GM23338 (cell line): ENCODE data around the gene LEFTY1. TPM values are rescaled to one million over a fixed set of nuclear protein-coding genes. Genes with fewer than 3 reads are reported as not detected.

Source experiments
- ATAC-seq: fragments of 200-7000 bp; cut with Tn5 transposase; 3 replicates; pipeline ENCODE4 v1.9.1; 2020
- DNase-seq: peaks from one replicate; pipeline ENCODE4 v3.0.0-alpha.2; 2015; ENCODE audit warnings: low spot score
- H2AFZ ChIP-seq: fragments of 200-600 bp; sonication (generic); 2 replicates; pipeline ENCODE4 v1.8.0; 2016; ENCODE audit warnings: antibody characterized with exemption, mild to moderate bottlenecking, moderate library complexity
- H3F3A ChIP-seq: fragments of 200-600 bp; sonication (generic); replicated peaks from 2 replicates; pipeline ENCODE4 v1.8.0; 2017; ENCODE audit warnings: antibody characterized with exemption, mixed run types, low read depth
- H3K27ac ChIP-seq: fragments of 200-600 bp; sonication (generic); 2 replicates; pipeline ENCODE4 v1.6.1; 2016; ENCODE audit warnings: low read depth
- H3K27me3 ChIP-seq: fragments of 200-600 bp; sonication (generic); 2 replicates; pipeline ENCODE4 v1.8.0; 2016; ENCODE audit warnings: mild to moderate bottlenecking, mixed run types, moderate library complexity; ENCODE audit not compliant: insufficient read depth
- H3K36me3 ChIP-seq: fragments of 200-600 bp; sonication (generic); 2 replicates; pipeline ENCODE4 v1.8.0; 2016; ENCODE audit warnings: mild to moderate bottlenecking; ENCODE audit not compliant: insufficient read depth
- H3K4me1 ChIP-seq: fragments of 200-600 bp; sonication (generic); 2 replicates; pipeline ENCODE4 v1.8.0; 2016; ENCODE audit warnings: mild to moderate bottlenecking, moderate library complexity; ENCODE audit not compliant: insufficient read depth
- H3K4me2 ChIP-seq: fragments of 200-600 bp; sonication (generic); 2 replicates; pipeline ENCODE4 v1.7.1; 2017; ENCODE audit warnings: mixed run types
- H3K4me3 ChIP-seq: fragments of 200-600 bp; sonication (generic); 2 replicates; pipeline ENCODE4 v1.6.1; 2016; ENCODE audit warnings: mixed run types
- H3K79me2 ChIP-seq: fragments of 200-600 bp; sonication (generic); replicated peaks from 2 replicates; pipeline ENCODE4 v1.8.0; 2017; ENCODE audit warnings: mild to moderate bottlenecking; ENCODE audit not compliant: insufficient read depth
- H3K9me2 ChIP-seq: fragments of 200-600 bp; sonication (generic); 2 replicates; pipeline ENCODE4 v1.8.0; 2017; ENCODE audit not compliant: insufficient read depth
- H4K20me1 ChIP-seq: fragments of 200-600 bp; sonication (generic); replicated peaks from 2 replicates; pipeline ENCODE4 v1.8.0; 2017; ENCODE audit warnings: mild to moderate bottlenecking; ENCODE audit not compliant: insufficient read depth
- H3K27ac Mint-ChIP-seq: 2 replicates; pipeline ENCODE4 v1.8.0; 2020; ENCODE audit warnings: inconsistent platforms, mild to moderate bottlenecking, moderate library complexity, mixed read lengths
- H3K27me3 Mint-ChIP-seq: 3 replicates; pipeline ENCODE4 v1.8.0; 2022; ENCODE audit warnings: low read depth, mild to moderate bottlenecking, moderate library complexity, mixed read lengths, inconsistent platforms; ENCODE audit not compliant: insufficient read depth, poor library complexity
- H3K36me3 Mint-ChIP-seq: 3 replicates; pipeline ENCODE4 v1.8.0; 2021; ENCODE audit warnings: low read depth, mild to moderate bottlenecking, inconsistent platforms, moderate library complexity, mixed read lengths
- H3K4me1 Mint-ChIP-seq: 3 replicates; pipeline ENCODE4 v1.8.0; 2020; ENCODE audit warnings: mild to moderate bottlenecking, inconsistent platforms, mixed read lengths
- H3K4me3 Mint-ChIP-seq: 3 replicates; pipeline ENCODE4 v1.8.0; 2021; ENCODE audit warnings: moderate library complexity, mild to moderate bottlenecking, inconsistent platforms, mixed read lengths
- H3K9me3 Mint-ChIP-seq: 3 replicates; pipeline ENCODE4 v1.8.0; 2020; ENCODE audit warnings: moderate library complexity, mild to moderate bottlenecking, inconsistent platforms, mixed read lengths
- CREB1 ChIP-seq: fragments of 250-450 bp; sonication (Bioruptor Pico); IDR thresholded peaks from 2 replicates; pipeline ENCODE4 v1.5.0; 2020; ENCODE audit warnings: low read depth, mild to moderate bottlenecking, moderate library complexity
- CTCF ChIP-seq, 2 experiments: fragments of 200-600 bp in 1 of 2; sonication (generic) in 1 of 2; conservative IDR thresholded peaks; 2 replicates each; pipeline versions ENCODE4 v1.5.1 to v1.6.1; 2016 to 2017; ENCODE audit warnings: antibody characterized with exemption in 2 of 2, low read depth in 2 of 2, mild to moderate bottlenecking in 2 of 2, moderate library complexity in 1 of 2
- NANOG ChIP-seq: IDR thresholded peaks from 2 replicates; pipeline ENCODE4 v1.6.1; 2016; ENCODE audit warnings: antibody characterized with exemption, borderline replicate concordance
- POLR2AphosphoS5 ChIP-seq: IDR thresholded peaks from 2 replicates; pipeline ENCODE4 v1.6.1; 2016; ENCODE audit warnings: antibody characterized with exemption, low read depth
- STAT1 ChIP-seq: IDR thresholded peaks from one replicate; pipeline ENCODE4 v1.6.1; 2016; ENCODE audit warnings: antibody characterized with exemption; ENCODE audit not compliant: unreplicated experiment
- ZNF114 ChIP-seq: fragments of 250-450 bp; sonication (Bioruptor Pico); IDR thresholded peaks from 2 replicates; pipeline ENCODE4 v1.5.0; 2020; ENCODE audit warnings: mild to moderate bottlenecking, moderate library complexity
- polyA plus RNA-seq: library from polyadenylated mRNA; unstranded; fragments of >200 nt; fragmentation: Nextera tagmentation; extraction: Ambion mirVana; gene quantifications from 2 replicates; pipeline ENCODE4 v1.2.1, GENCODE V29; 2016
- total RNA-seq: library from RNA; depleted of rRNA; stranded (reverse); fragments of >200 nt; shearing (Covaris generic); gene quantifications from 2 replicates; pipeline ENCODE4 v1.2.3, GENCODE V29; 2014
- TF ChIP-seq, protein P1 (sequence below): fragments of 250-450 bp; sonication (Bioruptor Pico); IDR thresholded peaks from 2 replicates; pipeline ENCODE4 v1.5.0; 2020; ENCODE audit warnings: mild to moderate bottlenecking, moderate library complexity

LEFTY1 gene
- total and polyA plus RNA-seq, 2 experiments from 2014 or later = 27.5 to 65.4 TPM

GRCh38 chr1:225840223-225840610 is 48.7 kb downstream of the LEFTY1 start:
- no peak for ATAC-seq
- H3K4me3 ChIP-seq = no peak overlapping the region
- peaks cover 3% of the 10 kb centered on the region; the same call in 1 of the 2 replicates for H3K4me1 ChIP-seq
- Mint-ChIP-seq H3K27me3 (peaks cover 4% of the 10 kb centered on the region), H3K9me3 (no peaks in the 10 kb centered on the region; the same call in 1 of the 3 replicates), H3K36me3 (peaks cover 38% of the 10 kb centered on the region), H3K4me3 (no peak overlapping the region), H3K4me1 (peaks cover 7% of the 10 kb centered on the region; the same call in 2 of the 3 replicates), H3K27ac (no peak overlapping the region)
- H3K27ac ChIP-seq = no peak overlapping the region
- H3F3A ChIP-seq = peaks cover 28% of the 10 kb centered on the region; the same call in 1 of the 2 replicates
- TF ChIP-seq STAT1 (no peak), POLR2AphosphoS5 (no peak), NANOG (no peak), CTCF (conservative IDR thresholded peaks at IDR 0.05; ENCODE audit: low read depth in 2 of 2) (no peak), ZNF114 (CRISPR knock-in tag) (no peak), CREB1 (CRISPR knock-in tag) (no peak)
- TF ChIP-seq, protein P1, sequence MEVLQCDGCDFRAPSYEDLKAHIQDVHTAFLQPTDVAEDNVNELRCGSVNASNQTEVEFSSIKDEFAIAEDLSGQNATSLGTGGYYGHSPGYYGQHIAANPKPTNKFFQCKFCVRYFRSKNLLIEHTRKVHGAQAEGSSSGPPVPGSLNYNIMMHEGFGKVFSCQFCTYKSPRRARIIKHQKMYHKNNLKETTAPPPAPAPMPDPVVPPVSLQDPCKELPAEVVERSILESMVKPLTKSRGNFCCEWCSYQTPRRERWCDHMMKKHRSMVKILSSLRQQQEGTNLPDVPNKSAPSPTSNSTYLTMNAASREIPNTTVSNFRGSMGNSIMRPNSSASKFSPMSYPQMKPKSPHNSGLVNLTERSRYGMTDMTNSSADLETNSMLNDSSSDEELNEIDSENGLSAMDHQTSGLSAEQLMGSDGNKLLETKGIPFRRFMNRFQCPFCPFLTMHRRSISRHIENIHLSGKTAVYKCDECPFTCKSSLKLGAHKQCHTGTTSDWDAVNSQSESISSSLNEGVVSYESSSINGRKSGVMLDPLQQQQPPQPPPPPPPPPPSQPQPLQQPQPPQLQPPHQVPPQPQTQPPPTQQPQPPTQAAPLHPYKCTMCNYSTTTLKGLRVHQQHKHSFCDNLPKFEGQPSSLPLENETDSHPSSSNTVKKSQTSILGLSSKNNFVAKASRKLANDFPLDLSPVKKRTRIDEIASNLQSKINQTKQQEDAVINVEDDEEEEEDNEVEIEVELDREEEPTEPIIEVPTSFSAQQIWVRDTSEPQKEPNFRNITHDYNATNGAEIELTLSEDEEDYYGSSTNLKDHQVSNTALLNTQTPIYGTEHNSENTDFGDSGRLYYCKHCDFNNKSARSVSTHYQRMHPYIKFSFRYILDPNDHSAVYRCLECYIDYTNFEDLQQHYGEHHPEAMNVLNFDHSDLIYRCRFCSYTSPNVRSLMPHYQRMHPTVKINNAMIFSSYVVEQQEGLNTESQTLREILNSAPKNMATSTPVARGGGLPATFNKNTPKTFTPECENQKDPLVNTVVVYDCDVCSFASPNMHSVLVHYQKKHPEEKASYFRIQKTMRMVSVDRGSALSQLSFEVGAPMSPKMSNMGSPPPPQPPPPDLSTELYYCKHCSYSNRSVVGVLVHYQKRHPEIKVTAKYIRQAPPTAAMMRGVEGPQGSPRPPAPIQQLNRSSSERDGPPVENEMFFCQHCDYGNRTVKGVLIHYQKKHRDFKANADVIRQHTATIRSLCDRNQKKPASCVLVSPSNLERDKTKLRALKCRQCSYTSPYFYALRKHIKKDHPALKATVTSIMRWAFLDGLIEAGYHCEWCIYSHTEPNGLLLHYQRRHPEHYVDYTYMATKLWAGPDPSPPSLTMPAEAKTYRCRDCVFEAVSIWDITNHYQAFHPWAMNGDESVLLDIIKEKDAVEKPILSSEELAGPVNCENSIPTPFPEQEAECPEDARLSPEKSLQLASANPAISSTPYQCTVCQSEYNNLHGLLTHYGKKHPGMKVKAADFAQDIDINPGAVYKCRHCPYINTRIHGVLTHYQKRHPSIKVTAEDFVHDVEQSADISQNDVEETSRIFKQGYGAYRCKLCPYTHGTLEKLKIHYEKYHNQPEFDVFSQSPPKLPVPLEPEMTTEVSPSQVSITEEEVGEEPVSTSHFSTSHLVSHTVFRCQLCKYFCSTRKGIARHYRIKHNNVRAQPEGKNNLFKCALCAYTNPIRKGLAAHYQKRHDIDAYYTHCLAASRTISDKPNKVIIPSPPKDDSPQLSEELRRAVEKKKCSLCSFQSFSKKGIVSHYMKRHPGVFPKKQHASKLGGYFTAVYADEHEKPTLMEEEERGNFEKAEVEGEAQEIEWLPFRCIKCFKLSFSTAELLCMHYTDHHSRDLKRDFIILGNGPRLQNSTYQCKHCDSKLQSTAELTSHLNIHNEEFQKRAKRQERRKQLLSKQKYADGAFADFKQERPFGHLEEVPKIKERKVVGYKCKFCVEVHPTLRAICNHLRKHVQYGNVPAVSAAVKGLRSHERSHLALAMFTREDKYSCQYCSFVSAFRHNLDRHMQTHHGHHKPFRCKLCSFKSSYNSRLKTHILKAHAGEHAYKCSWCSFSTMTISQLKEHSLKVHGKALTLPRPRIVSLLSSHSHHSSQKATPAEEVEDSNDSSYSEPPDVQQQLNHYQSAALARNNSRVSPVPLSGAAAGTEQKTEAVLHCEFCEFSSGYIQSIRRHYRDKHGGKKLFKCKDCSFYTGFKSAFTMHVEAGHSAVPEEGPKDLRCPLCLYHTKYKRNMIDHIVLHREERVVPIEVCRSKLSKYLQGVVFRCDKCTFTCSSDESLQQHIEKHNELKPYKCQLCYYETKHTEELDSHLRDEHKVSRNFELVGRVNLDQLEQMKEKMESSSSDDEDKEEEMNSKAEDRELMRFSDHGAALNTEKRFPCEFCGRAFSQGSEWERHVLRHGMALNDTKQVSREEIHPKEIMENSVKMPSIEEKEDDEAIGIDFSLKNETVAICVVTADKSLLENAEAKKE (CRISPR knock-in tag) = no peak
- no peaks in the 10 kb centered on the region for H3K27me3 ChIP-seq
- no peaks in the 10 kb centered on the region for H3K79me2 ChIP-seq
- no peaks in the 10 kb centered on the region for H3K9me2 ChIP-seq
- H3K4me2 ChIP-seq = no peak overlapping the region
- no peak overlapping the region for H2AFZ ChIP-seq
- peaks cover 10% of the 10 kb centered on the region; the same call in 1 of the 2 replicates for H4K20me1 ChIP-seq
- no peak for DNase-seq
- no peaks in the 10 kb centered on the region; the same call in 1 of the 2 replicates for H3K36me3 ChIP-seq
